Astrocyte (in vitro differentiated cells and primary cell): ENCODE measurements around the gene RAB4A.

ENCODE experiments used
- EZH2 ChIP-seq: IDR thresholded peaks from 2 replicates; pipeline ENCODE4 v1.6.1; 2012; ENCODE audit warnings: mild to moderate bottlenecking, low read length, inconsistent platforms; ENCODE audit not compliant: insufficient read depth
- TF ChIP-seq, protein P1 (sequence below): IDR thresholded peaks from 2 replicates; pipeline ENCODE4 v1.5.1; 2011; ENCODE audit warnings: low read depth, mild to moderate bottlenecking, inconsistent platforms, low read length, moderate library complexity; ENCODE audit not compliant: insufficient read depth

GRCh38 chr1:229309074-229309473, 38.2 kb downstream of the RAB4A start:
- TF ChIP-seq, protein P1, sequence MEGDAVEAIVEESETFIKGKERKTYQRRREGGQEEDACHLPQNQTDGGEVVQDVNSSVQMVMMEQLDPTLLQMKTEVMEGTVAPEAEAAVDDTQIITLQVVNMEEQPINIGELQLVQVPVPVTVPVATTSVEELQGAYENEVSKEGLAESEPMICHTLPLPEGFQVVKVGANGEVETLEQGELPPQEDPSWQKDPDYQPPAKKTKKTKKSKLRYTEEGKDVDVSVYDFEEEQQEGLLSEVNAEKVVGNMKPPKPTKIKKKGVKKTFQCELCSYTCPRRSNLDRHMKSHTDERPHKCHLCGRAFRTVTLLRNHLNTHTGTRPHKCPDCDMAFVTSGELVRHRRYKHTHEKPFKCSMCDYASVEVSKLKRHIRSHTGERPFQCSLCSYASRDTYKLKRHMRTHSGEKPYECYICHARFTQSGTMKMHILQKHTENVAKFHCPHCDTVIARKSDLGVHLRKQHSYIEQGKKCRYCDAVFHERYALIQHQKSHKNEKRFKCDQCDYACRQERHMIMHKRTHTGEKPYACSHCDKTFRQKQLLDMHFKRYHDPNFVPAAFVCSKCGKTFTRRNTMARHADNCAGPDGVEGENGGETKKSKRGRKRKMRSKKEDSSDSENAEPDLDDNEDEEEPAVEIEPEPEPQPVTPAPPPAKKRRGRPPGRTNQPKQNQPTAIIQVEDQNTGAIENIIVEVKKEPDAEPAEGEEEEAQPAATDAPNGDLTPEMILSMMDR = no peak
- TF ChIP-seq EZH2 = no peak
